GM12892 (cell line): ENCODE results near the gene RETREG1.

Experiments used
- POLR2A ChIP-seq: IDR thresholded peaks from 2 replicates; pipeline ENCODE4 v1.6.1; 2011; ENCODE audit warnings: low read depth, low read length, control low read depth
- POLR2AphosphoS5 ChIP-seq: IDR thresholded peaks from 2 replicates; pipeline ENCODE4 v1.6.1; 2011; ENCODE audit warnings: low read depth, low read length, control low read depth

- no peak for TF ChIP-seq POLR2A
- TF ChIP-seq POLR2AphosphoS5, result no peak
Measured at GRCh38 chr5:16615741-16616535, 859 bp downstream of the RETREG1 start.
